GM12874 (cell line): ENCODE results near the gene OR10P1.

Source experiments
- TF ChIP-seq, protein P1 (sequence below): IDR thresholded peaks from 2 replicates; pipeline ENCODE4 v1.5.1; 2011; ENCODE audit warnings: low read depth, mild to moderate bottlenecking, control low read depth, low read length, moderate library complexity; ENCODE audit not compliant: insufficient read depth

OR10P1 gene

GRCh38 chr12:55681142-55682077, 44.7 kb downstream of the OR10P1 start:
- TF ChIP-seq, protein P1, sequence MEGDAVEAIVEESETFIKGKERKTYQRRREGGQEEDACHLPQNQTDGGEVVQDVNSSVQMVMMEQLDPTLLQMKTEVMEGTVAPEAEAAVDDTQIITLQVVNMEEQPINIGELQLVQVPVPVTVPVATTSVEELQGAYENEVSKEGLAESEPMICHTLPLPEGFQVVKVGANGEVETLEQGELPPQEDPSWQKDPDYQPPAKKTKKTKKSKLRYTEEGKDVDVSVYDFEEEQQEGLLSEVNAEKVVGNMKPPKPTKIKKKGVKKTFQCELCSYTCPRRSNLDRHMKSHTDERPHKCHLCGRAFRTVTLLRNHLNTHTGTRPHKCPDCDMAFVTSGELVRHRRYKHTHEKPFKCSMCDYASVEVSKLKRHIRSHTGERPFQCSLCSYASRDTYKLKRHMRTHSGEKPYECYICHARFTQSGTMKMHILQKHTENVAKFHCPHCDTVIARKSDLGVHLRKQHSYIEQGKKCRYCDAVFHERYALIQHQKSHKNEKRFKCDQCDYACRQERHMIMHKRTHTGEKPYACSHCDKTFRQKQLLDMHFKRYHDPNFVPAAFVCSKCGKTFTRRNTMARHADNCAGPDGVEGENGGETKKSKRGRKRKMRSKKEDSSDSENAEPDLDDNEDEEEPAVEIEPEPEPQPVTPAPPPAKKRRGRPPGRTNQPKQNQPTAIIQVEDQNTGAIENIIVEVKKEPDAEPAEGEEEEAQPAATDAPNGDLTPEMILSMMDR, result peak; percentile 16; the same call in 1 of the 2 replicates

DNA sequence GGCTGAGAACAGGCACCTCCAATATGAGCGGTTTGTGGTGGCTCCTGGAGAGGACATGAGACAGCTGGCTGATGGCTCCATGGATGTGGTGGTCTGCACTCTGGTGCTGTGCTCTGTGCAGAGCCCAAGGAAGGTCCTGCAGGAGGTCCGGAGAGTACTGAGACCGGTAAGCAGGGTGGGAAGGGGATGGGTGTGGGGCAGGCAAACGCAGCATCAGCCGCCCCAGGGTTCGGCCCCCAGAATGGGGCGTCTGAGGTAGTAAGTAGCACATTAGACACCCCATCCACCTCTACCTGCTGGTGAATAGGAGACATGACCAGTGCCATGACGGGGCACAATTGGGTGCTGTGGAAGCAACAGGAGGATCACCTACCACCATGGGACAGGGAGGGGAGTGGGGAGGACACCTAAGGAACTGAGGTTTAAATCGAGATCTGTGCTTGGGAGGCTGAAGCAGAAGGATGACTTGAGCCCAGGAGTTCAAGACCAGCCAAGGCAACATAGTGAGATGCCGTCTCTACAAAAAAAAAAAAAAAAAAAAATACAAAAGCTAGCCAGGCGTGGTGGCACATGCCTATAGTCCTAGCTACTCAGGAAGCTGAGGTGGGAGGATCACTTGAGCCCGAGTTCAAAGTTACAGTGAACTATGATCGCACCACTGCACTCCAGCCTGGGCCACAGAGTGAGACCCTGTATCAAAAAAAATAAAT, 45.5 kb downstream of the OR10P1 start:
- TF ChIP-seq, protein P1, result no peak

GRCh38 chr12:55683676-55684075, 47.0 kb downstream of the OR10P1 start:
- TF ChIP-seq, protein P1, result no peak

- TF ChIP-seq, protein P1, result no peak
Measured at GRCh38 chr12:55684761-55685370, 48.2 kb downstream of the OR10P1 start.

- TF ChIP-seq, protein P1, result no peak
Measured at GRCh38 chr12:55685671-55686070, 49.0 kb downstream of the OR10P1 start.

DNA sequence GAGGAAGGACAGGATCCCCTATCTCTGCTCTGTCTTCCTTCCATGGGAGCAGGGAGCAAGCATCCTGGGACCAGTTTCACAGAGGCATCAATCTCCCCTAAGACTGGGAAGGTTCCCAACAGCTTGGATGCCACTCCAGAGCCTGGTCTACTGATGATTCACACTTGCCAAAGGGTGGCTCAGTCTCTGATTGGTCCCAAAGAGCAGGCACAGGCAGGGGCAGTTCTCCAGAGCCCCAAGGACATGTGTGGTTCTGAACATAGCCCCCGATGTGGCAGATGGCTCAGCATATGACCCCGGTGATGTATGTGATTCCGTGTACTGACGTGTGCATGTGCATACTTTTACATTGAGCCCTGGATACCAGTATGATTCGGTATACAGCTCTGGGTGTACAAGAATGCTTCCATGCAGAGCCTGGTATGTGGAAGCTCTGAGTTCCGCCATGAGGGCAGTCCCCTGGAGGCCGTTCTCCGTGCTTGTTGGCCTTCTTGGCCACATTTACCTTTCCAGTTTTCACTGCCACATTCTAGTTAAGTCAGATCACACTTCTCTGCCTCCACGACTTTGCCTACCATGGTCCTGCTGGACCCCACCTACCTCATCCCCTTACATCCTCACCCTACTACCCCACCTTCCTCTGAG, 49.8 kb downstream of the OR10P1 start:
- TF ChIP-seq, protein P1, result no peak
